OCI-LY1 (cell line): ENCODE data around the gene IPO13.

ENCODE experiments used
- H2AFZ ChIP-seq: fragments of 200-600 bp; sonication (generic), shearing (Covaris generic); 2 replicates; pipeline ENCODE4 v1.6.0; 2014; ENCODE audit warnings: antibody characterized with exemption, mild to moderate bottlenecking, low read length
- H3F3A ChIP-seq: fragments of 200-600 bp; sonication (generic), shearing (Covaris generic); 2 replicates; pipeline ENCODE4 v1.6.0; 2014; ENCODE audit warnings: mild to moderate bottlenecking, antibody characterized with exemption, low read length, moderate library complexity; ENCODE audit not compliant: insufficient read depth
- H3K27ac ChIP-seq: fragments of 200-600 bp; sonication (generic); 2 replicates; pipeline ENCODE4 v1.5.1; 2014; ENCODE audit warnings: low read length, mixed run types, mild to moderate bottlenecking, low read depth; ENCODE audit not compliant: poor library complexity, severe bottlenecking
- H3K27me3 ChIP-seq: fragments of 200-600 bp; sonication (generic); 2 replicates; pipeline ENCODE4 v1.6.0; 2014; ENCODE audit warnings: antibody characterized with exemption, mild to moderate bottlenecking, low read length, moderate library complexity; ENCODE audit not compliant: insufficient read depth
- H3K36me3 ChIP-seq: fragments of 200-600 bp; sonication (generic); 2 replicates; pipeline ENCODE4 v1.6.1; 2014; ENCODE audit warnings: mild to moderate bottlenecking, antibody characterized with exemption, low read length, moderate library complexity, mixed read lengths; ENCODE audit not compliant: insufficient read depth
- H3K4me1 ChIP-seq: fragments of 200-600 bp; sonication (generic); 2 replicates; pipeline ENCODE4 v1.5.1; 2014; ENCODE audit warnings: mild to moderate bottlenecking, low read length, moderate library complexity; ENCODE audit not compliant: insufficient read depth, severe bottlenecking
- H3K4me2 ChIP-seq: fragments of 200-600 bp; sonication (generic), shearing (Covaris generic); 2 replicates; pipeline ENCODE4 v1.6.1; 2014; ENCODE audit warnings: low read length
- H3K4me3 ChIP-seq: fragments of 200-600 bp; sonication (generic); 2 replicates; pipeline ENCODE4 v1.5.1; 2014; ENCODE audit warnings: low read length, low read depth, mild to moderate bottlenecking, mixed read lengths; ENCODE audit not compliant: poor library complexity, severe bottlenecking
- H3K79me2 ChIP-seq: fragments of 200-600 bp; shearing (Covaris generic); 2 replicates; pipeline ENCODE4 v1.6.1; 2016; ENCODE audit warnings: mixed run types, low read length, mixed read lengths; ENCODE audit not compliant: insufficient read depth
- H3K9ac ChIP-seq: fragments of 200-600 bp; sonication (generic), shearing (Covaris generic); 2 replicates; pipeline ENCODE4 v1.6.1; 2014; ENCODE audit warnings: mild to moderate bottlenecking, low read length, mixed read lengths
- H3K9me2 ChIP-seq: fragments of 200-600 bp; sonication (generic), shearing (Covaris generic); 2 replicates; pipeline ENCODE4 v1.6.1; 2014; ENCODE audit warnings: low read depth, mild to moderate bottlenecking, low read length, mixed read lengths
- H3K9me3 ChIP-seq: fragments of 200-600 bp; shearing (Covaris generic); 2 replicates; pipeline ENCODE4 v1.6.1; 2014; ENCODE audit warnings: low read length, mixed read lengths
- H4K20me1 ChIP-seq: fragments of 200-600 bp; sonication (generic), shearing (Covaris generic); 2 replicates; pipeline ENCODE4 v1.6.0; 2016; ENCODE audit warnings: mild to moderate bottlenecking, low read length; ENCODE audit not compliant: insufficient read depth
- EZH2 ChIP-seq: fragments of 200-600 bp; sonication (generic), shearing (Covaris generic); IDR thresholded peaks from 2 replicates; pipeline ENCODE4 v1.8.0; 2017; ENCODE audit warnings: borderline replicate concordance, mixed run types, mild to moderate bottlenecking, antibody characterized with exemption, low read length, moderate library complexity, mixed read lengths
- TF ChIP-seq, protein P1 (sequence below): fragments of 200-600 bp; sonication (generic), shearing (Covaris generic); IDR thresholded peaks from 2 replicates; pipeline ENCODE4 v1.5.1; 2017; ENCODE audit warnings: mild to moderate bottlenecking, antibody characterized with exemption, low read length, moderate library complexity, mixed read lengths

Gene IPO13

DNA sequence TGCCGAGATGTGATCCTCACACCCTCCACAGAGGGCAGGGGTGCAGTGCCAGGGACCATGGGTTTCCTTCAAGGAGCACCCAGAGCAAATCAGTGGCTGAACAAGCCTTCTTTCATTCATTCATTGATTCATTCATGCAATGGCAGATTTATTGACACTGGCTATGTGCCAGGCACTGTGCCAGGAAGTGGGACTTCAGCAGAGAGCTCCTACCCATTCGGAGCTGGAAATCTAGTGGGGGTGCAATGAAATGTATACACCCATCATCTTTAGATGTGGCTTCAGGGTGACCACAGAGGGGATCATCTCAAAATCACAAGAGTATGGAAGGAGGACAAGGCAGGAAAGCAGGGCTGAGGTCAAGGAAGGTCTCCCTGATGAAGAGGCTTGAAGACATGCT is 65.7 kb downstream of the IPO13 start:
- Histone ChIP-seq H3K4me3 (no peak overlapping the region), H3K4me1 (no peaks in the 10 kb centered on the region), H3K4me2 (no peak overlapping the region), H3K9me3 (no peaks in the 10 kb centered on the region), H3F3A (no peaks in the 10 kb centered on the region), H3K79me2 (no peaks in the 10 kb centered on the region), H4K20me1 (no peaks in the 10 kb centered on the region), H3K36me3 (no peaks in the 10 kb centered on the region), H3K9me2 (no peaks in the 10 kb centered on the region), H3K27ac (no peak overlapping the region), H2AFZ (no peak overlapping the region), H3K27me3 (no peaks in the 10 kb centered on the region; the same call in 1 of the 2 replicates), H3K9ac (no peak overlapping the region)
- TF ChIP-seq EZH2: no peak
- TF ChIP-seq, protein P1, sequence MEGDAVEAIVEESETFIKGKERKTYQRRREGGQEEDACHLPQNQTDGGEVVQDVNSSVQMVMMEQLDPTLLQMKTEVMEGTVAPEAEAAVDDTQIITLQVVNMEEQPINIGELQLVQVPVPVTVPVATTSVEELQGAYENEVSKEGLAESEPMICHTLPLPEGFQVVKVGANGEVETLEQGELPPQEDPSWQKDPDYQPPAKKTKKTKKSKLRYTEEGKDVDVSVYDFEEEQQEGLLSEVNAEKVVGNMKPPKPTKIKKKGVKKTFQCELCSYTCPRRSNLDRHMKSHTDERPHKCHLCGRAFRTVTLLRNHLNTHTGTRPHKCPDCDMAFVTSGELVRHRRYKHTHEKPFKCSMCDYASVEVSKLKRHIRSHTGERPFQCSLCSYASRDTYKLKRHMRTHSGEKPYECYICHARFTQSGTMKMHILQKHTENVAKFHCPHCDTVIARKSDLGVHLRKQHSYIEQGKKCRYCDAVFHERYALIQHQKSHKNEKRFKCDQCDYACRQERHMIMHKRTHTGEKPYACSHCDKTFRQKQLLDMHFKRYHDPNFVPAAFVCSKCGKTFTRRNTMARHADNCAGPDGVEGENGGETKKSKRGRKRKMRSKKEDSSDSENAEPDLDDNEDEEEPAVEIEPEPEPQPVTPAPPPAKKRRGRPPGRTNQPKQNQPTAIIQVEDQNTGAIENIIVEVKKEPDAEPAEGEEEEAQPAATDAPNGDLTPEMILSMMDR: no peak

DNA sequence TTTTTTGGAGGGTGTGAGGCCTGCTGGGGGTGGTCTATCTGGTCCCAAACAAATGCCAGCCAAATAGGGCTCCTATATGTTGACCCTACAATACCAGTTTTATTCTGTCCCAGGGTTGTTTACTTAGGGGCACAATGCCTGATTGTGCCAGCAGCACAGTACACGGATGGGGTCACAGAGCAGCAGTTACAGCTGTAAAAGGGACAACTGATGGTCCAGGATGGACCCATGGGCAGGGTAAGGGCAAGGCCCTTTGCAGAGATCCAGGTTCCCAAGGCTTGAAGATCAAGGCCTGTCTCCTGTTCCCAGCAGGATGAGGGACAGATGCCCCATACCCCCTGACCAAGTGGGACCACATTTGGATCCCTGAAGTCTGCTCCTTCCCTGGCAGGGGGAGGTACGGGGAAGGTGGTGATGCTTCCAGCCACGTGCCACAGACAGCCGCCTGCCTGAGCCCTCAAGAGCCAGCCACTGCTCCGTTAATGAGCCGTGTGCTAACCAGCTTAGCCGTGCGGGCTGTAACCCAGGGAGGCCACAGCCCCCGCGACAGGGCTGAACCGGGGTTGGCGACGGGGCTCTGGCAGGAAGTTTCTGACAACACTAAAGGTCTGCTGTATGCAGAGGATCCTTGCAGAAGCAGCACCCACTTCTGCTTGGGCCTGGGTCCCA is 66.3 kb downstream of the IPO13 start:
- no peaks in the 10 kb centered on the region for H3K36me3 ChIP-seq
- no peaks in the 10 kb centered on the region for H3K4me1 ChIP-seq
- H2AFZ ChIP-seq: no peak overlapping the region
- no peaks in the 10 kb centered on the region for H4K20me1 ChIP-seq
- no peaks in the 10 kb centered on the region for H3F3A ChIP-seq
- no peak overlapping the region for H3K9ac ChIP-seq
- H3K27ac ChIP-seq: no peak overlapping the region
- H3K27me3 ChIP-seq: no peaks in the 10 kb centered on the region; the same call in 1 of the 2 replicates
- H3K9me2 ChIP-seq: no peaks in the 10 kb centered on the region
- no peak overlapping the region for H3K4me2 ChIP-seq
- TF ChIP-seq, protein P1: no peak
- no peak for TF ChIP-seq EZH2
- no peaks in the 10 kb centered on the region for H3K79me2 ChIP-seq
- H3K9me3 ChIP-seq: no peaks in the 10 kb centered on the region
- H3K4me3 ChIP-seq: no peak overlapping the region

DNA sequence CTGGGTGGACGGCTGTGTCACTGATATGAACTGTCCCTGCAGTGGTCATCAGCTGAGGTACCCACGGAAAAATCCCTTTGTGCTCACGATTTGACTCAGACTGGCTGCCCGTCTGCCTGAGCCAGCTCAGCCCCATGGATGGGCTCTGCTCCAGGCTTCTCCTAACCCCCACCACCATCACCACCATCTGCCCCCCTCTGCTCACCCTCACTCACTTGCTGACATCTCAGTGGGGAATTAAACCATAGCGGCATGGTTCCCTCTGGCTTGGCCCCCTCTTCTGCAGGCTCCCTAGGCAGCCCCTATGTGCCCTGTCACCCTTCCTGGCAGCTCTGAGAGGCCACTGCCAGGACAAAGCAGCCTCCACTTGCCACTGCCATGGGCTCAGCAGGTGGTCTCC is 67.2 kb downstream of the IPO13 start:
- Histone ChIP-seq H3K79me2 (no peaks in the 10 kb centered on the region), H3K27ac (no peak overlapping the region), H3K4me3 (no peak overlapping the region), H3F3A (no peaks in the 10 kb centered on the region), H3K4me2 (no peak overlapping the region), H3K27me3 (no peaks in the 10 kb centered on the region; the same call in 1 of the 2 replicates), H3K36me3 (no peaks in the 10 kb centered on the region), H2AFZ (no peak overlapping the region), H3K9me3 (no peaks in the 10 kb centered on the region), H4K20me1 (no peaks in the 10 kb centered on the region), H3K9ac (no peak overlapping the region), H3K9me2 (no peaks in the 10 kb centered on the region), H3K4me1 (no peaks in the 10 kb centered on the region)
- TF ChIP-seq EZH2: no peak
- TF ChIP-seq, protein P1: no peak
